ENCODE results near the gene BICD1. TPM values are rescaled to one million over a fixed set of nuclear protein-coding genes. Genes with fewer than 3 reads are reported as not detected.
"Not testable (repeated sequence)": the region's sequence is repeated elsewhere in the genome, so short reads cannot be mapped to it uniquely, and the experiment has no call there.

BICD1 gene
- total RNA-seq, 1 donor from 2014 or later, result 6.1 TPM

- no peak overlapping the region for H3K4me3 ChIP-seq (ENCODE audit: low read depth, low read length)
- no peak for FAIRE-seq
- TF ChIP-seq CTCF (IDR thresholded peaks at IDR 0.05; ENCODE audit: insufficient read depth, low read length, severe bottlenecking), result no peak
- no peaks in the 10 kb centered on the region for H3K36me3 ChIP-seq (ENCODE audit: control insufficient read depth, insufficient read depth, low read length)
- no peaks in the 10 kb centered on the region for H3K27me3 ChIP-seq (ENCODE audit: control insufficient read depth, insufficient read depth, low read length)
- no peak for DNase-seq (ENCODE audit: low read depth)
These were observed 120.1 kb downstream of the BICD1 start for GRCh38 chr12:32226768-32227167.

- DNase-seq (ENCODE audit: low read depth) (no peak), FAIRE-seq (no peak)
- Histone ChIP-seq H3K27me3 (ENCODE audit: control insufficient read depth, insufficient read depth, low read length) (no peaks in the 10 kb centered on the region), H3K36me3 (ENCODE audit: control insufficient read depth, insufficient read depth, low read length) (no peaks in the 10 kb centered on the region), H3K4me3 (ENCODE audit: low read depth, low read length) (no peak overlapping the region)
- TF ChIP-seq CTCF (IDR thresholded peaks at IDR 0.05; ENCODE audit: insufficient read depth, low read length, severe bottlenecking), result no peak
These were observed 123.4 kb downstream of the BICD1 start for GRCh38 chr12:32229971-32230612.

DNA sequence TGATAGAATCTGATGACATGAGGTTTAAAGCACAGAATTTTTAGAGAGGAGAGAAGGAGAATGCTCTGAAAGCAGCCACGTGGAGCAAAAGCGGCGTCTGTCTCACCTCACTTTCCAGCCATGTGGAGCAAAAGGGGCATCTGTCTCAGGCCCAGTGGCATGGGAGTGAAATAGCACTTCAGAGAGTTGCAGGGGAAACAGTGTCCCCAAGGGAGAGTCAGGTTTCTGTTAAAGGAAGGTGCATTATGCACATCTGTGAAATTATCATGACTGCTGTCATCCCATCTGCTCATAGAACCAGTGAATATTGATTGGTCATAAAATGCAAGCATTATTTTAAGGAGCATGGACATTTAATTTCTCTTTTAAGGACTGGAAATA lies 124.0 kb downstream of the BICD1 start:
- Histone ChIP-seq H3K36me3 (ENCODE audit: control insufficient read depth, insufficient read depth, low read length) (no peaks in the 10 kb centered on the region), H3K4me3 (ENCODE audit: low read depth, low read length) (no peak overlapping the region), H3K27me3 (ENCODE audit: control insufficient read depth, insufficient read depth, low read length) (no peaks in the 10 kb centered on the region)
- no peak for FAIRE-seq
- TF ChIP-seq CTCF (IDR thresholded peaks at IDR 0.05; ENCODE audit: insufficient read depth, low read length, severe bottlenecking), result no peak
- no peak for DNase-seq (ENCODE audit: low read depth)

DNA sequence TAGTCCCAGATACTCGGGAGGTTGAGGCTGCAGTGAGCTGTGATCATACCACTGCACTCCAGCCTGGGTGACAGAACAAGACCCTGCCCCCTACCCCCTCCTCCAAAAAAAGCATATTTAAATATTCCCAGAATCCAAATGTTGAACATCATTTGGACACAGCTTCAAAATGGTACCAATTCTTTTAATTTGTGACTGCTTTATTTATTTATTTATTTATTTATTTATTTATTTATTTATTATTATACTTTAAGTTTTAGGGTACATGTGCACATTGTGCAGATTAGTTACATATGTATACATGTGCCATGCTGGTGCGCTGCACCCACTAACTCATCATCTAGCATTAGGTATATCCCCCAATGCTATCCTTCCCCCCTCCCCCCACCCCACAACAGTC lies 124.7 kb downstream of the BICD1 start:
- H3K4me3 ChIP-seq (ENCODE audit: low read depth, low read length); DNase-seq (ENCODE audit: low read depth); H3K27me3 ChIP-seq (ENCODE audit: control insufficient read depth, insufficient read depth, low read length); FAIRE-seq; H3K36me3 ChIP-seq (ENCODE audit: control insufficient read depth, insufficient read depth, low read length): not testable (repeated sequence)

GRCh38 chr12:32233568-32233967 lies 126.9 kb downstream of the BICD1 start:
- Histone ChIP-seq H3K36me3 (ENCODE audit: control insufficient read depth, insufficient read depth, low read length) (peaks cover 1% of the 10 kb centered on the region), H3K4me3 (ENCODE audit: low read depth, low read length) (no peak overlapping the region), H3K27me3 (ENCODE audit: control insufficient read depth, insufficient read depth, low read length) (no peaks in the 10 kb centered on the region)
- DNase-seq (ENCODE audit: low read depth), result no peak
- no peak for TF ChIP-seq CTCF (IDR thresholded peaks at IDR 0.05; ENCODE audit: insufficient read depth, low read length, severe bottlenecking)
- FAIRE-seq, result no peak

GRCh38 chr12:32235251-32235650 lies 128.6 kb downstream of the BICD1 start:
- no peak for TF ChIP-seq CTCF (IDR thresholded peaks at IDR 0.05; ENCODE audit: insufficient read depth, low read length, severe bottlenecking)
- DNase-seq (ENCODE audit: low read depth), result no peak
- no peak for FAIRE-seq
- H3K36me3 ChIP-seq (ENCODE audit: control insufficient read depth, insufficient read depth, low read length), result peaks cover 1% of the 10 kb centered on the region
- H3K4me3 ChIP-seq (ENCODE audit: low read depth, low read length), result no peak overlapping the region
- H3K27me3 ChIP-seq (ENCODE audit: control insufficient read depth, insufficient read depth, low read length), result no peaks in the 10 kb centered on the region
